HepG2 (cell line): ENCODE measurements around the gene AKAP8. TPM values are rescaled to one million over a fixed set of nuclear protein-coding genes. Genes with fewer than 3 reads are reported as not detected.

Experiments used
- ATAC-seq: fragments of 200-7000 bp; cut with Tn5 transposase; 3 replicates; pipeline ENCODE4 v1.9.1; 2020; ENCODE audit warnings: mild to moderate bottlenecking, moderate library complexity
- BruUV-seq: library from RNA; stranded (reverse); fragments of 400-500 nt; replicated peaks from 2 replicates; lab custom pipeline; 2021; lab: Mats Ljungman, UMichigan
- CTCF ChIA-PET: fragments of 300-600 bp; formaldehyde crosslinking; extraction: SDS; loops from one replicate; lab custom pipeline; 2021; ENCODE audit warnings: low total read pairs, inconsistent platforms, low intra/inter-chr PET ratio; lab: Yijun Ruan, JAX
- POLR2A ChIA-PET: fragments of 350-600 bp; sonication (Branson Sonifier 250); formaldehyde crosslinking; loops from one replicate; lab custom pipeline; 2020; ENCODE audit warnings: antibody characterized with exemption, inconsistent platforms; lab: Yijun Ruan, JAX
- DNase-seq: peaks from one replicate; pipeline ENCODE4 v3.0.0-alpha.2; 2015; ENCODE audit warnings: low spot score
- FAIRE-seq: peaks from 3 replicates; lab custom pipeline; 2011; peaks lifted over from hg19 to GRCh38; lab: Jason Lieb, UNC
- H2AFZ ChIP-seq: one replicate; pipeline ENCODE4 v1.6.1; 2011; ENCODE audit warnings: low read length, inconsistent platforms
- H3K27ac ChIP-seq: fragments of 300-600 bp; 3 replicates; pipeline ENCODE4 v1.8.0; 2011; ENCODE audit warnings: mixed run types, mild to moderate bottlenecking, mixed read lengths, low read length, inconsistent platforms; ENCODE audit not compliant: insufficient read depth; ENCODE audit errors: extremely low read length
- H3K27me3 ChIP-seq, 2 experiments: fragments of 200-600 bp in 1 of 2; 2 replicates in 1 of 2; 3 replicates in 1 of 2; pipeline versions ENCODE4 v1.6.0 to v1.8.0; 2011; ENCODE audit warnings: low read length in 2 of 2, mild to moderate bottlenecking in 2 of 2, moderate library complexity in 2 of 2, inconsistent platforms in 1 of 2; ENCODE audit not compliant: insufficient read depth in 2 of 2, control insufficient read depth in 1 of 2
- H3K36me3 ChIP-seq, 2 experiments: fragments of 200-600 bp in 1 of 2; replicated peaks in 1 of 2; 2 replicates in 1 of 2; 3 replicates in 1 of 2; pipeline versions ENCODE4 v1.5.1 to v1.8.0; 2011; ENCODE audit warnings: low read length in 2 of 2, inconsistent platforms in 1 of 2; ENCODE audit not compliant: insufficient read depth in 2 of 2, control insufficient read depth in 1 of 2
- H3K4me1 ChIP-seq: 2 replicates; pipeline ENCODE4 v1.5.1; 2012; ENCODE audit warnings: low read length, inconsistent platforms; ENCODE audit not compliant: insufficient read depth
- H3K4me2 ChIP-seq: 2 replicates; pipeline ENCODE4 v1.6.0; 2011; ENCODE audit warnings: low read depth, low read length, inconsistent platforms
- H3K4me3 ChIP-seq, 3 experiments: fragments of 200-600 bp in 1 of 3; sonication (generic), shearing (Covaris generic) in 1 of 3; replicated peaks in 1 of 3; 2 replicates each; pipeline ENCODE4 v1.5.1; 2011 to 2016; ENCODE audit warnings: low read length in 3 of 3, inconsistent platforms in 2 of 3, low read depth in 2 of 3, mild to moderate bottlenecking in 2 of 3, control low read depth in 1 of 3, mixed read lengths in 1 of 3; ENCODE audit not compliant: insufficient read depth in 1 of 3
- H3K79me2 ChIP-seq: one replicate; pipeline ENCODE4 v1.6.1; 2011; ENCODE audit warnings: low read length, inconsistent platforms; ENCODE audit not compliant: insufficient read depth
- H3K9ac ChIP-seq: 2 replicates; pipeline ENCODE4 v1.6.0; 2011; ENCODE audit warnings: mild to moderate bottlenecking, low read depth, low read length, inconsistent platforms; ENCODE audit not compliant: insufficient read depth
- H3K9me3 ChIP-seq: 2 replicates; pipeline ENCODE4 v1.5.1; 2012; ENCODE audit warnings: mild to moderate bottlenecking, low read length
- H4K20me1 ChIP-seq: 2 replicates; pipeline ENCODE4 v1.6.0; 2011; ENCODE audit warnings: inconsistent platforms, mild to moderate bottlenecking, low read length, moderate library complexity; ENCODE audit not compliant: insufficient read depth
- ATF7-NPFF ChIP-seq: sonication (generic); formaldehyde crosslinking; IDR thresholded peaks from 2 replicates; pipeline ENCODE4 v1.8.1; 2023; ENCODE audit warnings: mild to moderate bottlenecking, low read depth, missing genetic modification reagents, moderate library complexity
- KDM2A ChIP-seq: sonication (generic); formaldehyde crosslinking; IDR thresholded peaks from 2 replicates; pipeline ENCODE4 v1.4.0; 2020; ENCODE audit warnings: low read depth, missing genetic modification reagents, borderline replicate concordance
- MTF1 ChIP-seq: sonication (generic); formaldehyde crosslinking; IDR thresholded peaks from 2 replicates; pipeline ENCODE4 v1.5.0; 2020; ENCODE audit warnings: missing genetic modification reagents
- RELA ChIP-seq: sonication (generic); formaldehyde crosslinking; IDR thresholded peaks from 2 replicates; pipeline ENCODE4 v1.4.0; 2020; ENCODE audit warnings: missing genetic modification reagents
- TCF12 ChIP-seq, 2 experiments: fragments of 450-650 bp in 1 of 2; sonication (generic) in 1 of 2; formaldehyde crosslinking in 1 of 2; IDR thresholded peaks; 2 replicates each; pipeline versions ENCODE4 v1.6.1 to v1.8.0; 2017 to 2022; ENCODE audit warnings: antibody characterized with exemption in 1 of 2, mild to moderate bottlenecking in 1 of 2, missing genetic modification reagents in 1 of 2, moderate library complexity in 1 of 2
- TERF1 ChIP-seq: sonication (generic); formaldehyde crosslinking; IDR thresholded peaks from 2 replicates; pipeline ENCODE4 v1.8.0; 2022; ENCODE audit warnings: mild to moderate bottlenecking, missing genetic modification reagents, moderate library complexity
- TRIM24 ChIP-seq: sonication (generic); formaldehyde crosslinking; IDR thresholded peaks from 2 replicates; pipeline ENCODE4 v1.8.0; 2022; ENCODE audit warnings: mild to moderate bottlenecking, missing genetic modification reagents
- WGBS: methylation state at CpG from one replicate; pipeline ENCODE4 v1.1.6; 2017; ENCODE audit warnings: low lambda C conversion rate; 5-methylcytosine and 5-hydroxymethylcytosine counted together
- in situ Hi-C: cut with HindIII; loops from 2 replicates; pipeline ENCODE4 v1.10.0; 2017; ENCODE audit warnings: low pct_unique_long_range_greater_than_20kb; ENCODE audit not compliant: extremely low pct_ligation_motif_present
- intact Hi-C: fragments of 100-400 bp; cut with micrococcal nuclease; formaldehyde crosslinking; loops from one replicate; pipeline ENCODE4 v1.10.0; 2022; ENCODE audit not compliant: unreplicated experiment
- polyA plus RNA-seq, 8 experiments: library from polyadenylated mRNA; depleted of rRNA in 3 of 8; stranded (reverse) in 7 of 8; unstranded in 1 of 8; fragments of >200 nt; fragmentation: Illumina TruSeq in 4 of 8; extraction: Trizol in 4 of 8; gene quantifications; 2 replicates each; pipeline versions ENCODE4 v1.2.1 to v1.2.3, GENCODE V29; 2011 to 2016; ENCODE audit warnings: low read depth in 4 of 8, missing spikeins in 1 of 8, mixed read lengths in 1 of 8; ENCODE audit not compliant: insufficient read depth in 1 of 8
- total RNA-seq, 5 experiments: library from RNA; depleted of rRNA; stranded (reverse); fragments of >200 nt; fragmentation: Illumina TruSeq; extraction: Trizol; gene quantifications; 2 replicates each; pipeline ENCODE4 v1.2.3, GENCODE V29; 2016; ENCODE audit warnings: low read depth in 1 of 5
- TF ChIP-seq, protein P1 (sequence below), 2 experiments: fragments of 450-650 bp in 1 of 2; sonication (generic) in 1 of 2; formaldehyde crosslinking in 1 of 2; IDR thresholded peaks; 2 replicates each; pipeline versions ENCODE4 v1.6.1 to v1.8.0; 2016 to 2022; ENCODE audit warnings: antibody characterized with exemption in 1 of 2, mild to moderate bottlenecking in 1 of 2, missing genetic modification reagents in 1 of 2

AKAP8 gene
- total and polyA plus RNA-seq, 2 of the 13 experiments (the other 11 are each of a cell fraction or from before 2014, with no cell fraction given), result 15.9 to 22.1 TPM

GRCh38 chr19:15307169-15307568 lies 72.4 kb downstream of the AKAP8 start:
- intact Hi-C loops, result no loop called here
- peaks cover 86% of the 10 kb centered on the region for H4K20me1 ChIP-seq
- H3K4me3 ChIP-seq, result no peak overlapping the region
- in situ Hi-C loops, result no loop called here
- no peak overlapping the region for H2AFZ ChIP-seq
- FAIRE-seq (no peak), DNase-seq (no peak), ATAC-seq (no peak)
- ChIA-PET POLR2A (no interaction called here), CTCF (no interaction called here)
- no peak overlapping the region for H3K27ac ChIP-seq
- no peaks in the 10 kb centered on the region for H3K9me3 ChIP-seq
- no CpG with 5 or more reads among the region's 2 CpGs for WGBS
- H3K9ac ChIP-seq, result no peak overlapping the region
- no peaks in the 10 kb centered on the region; a peak in 1 of 5 replicates for H3K36me3 ChIP-seq
- H3K79me2 ChIP-seq, result peaks cover 92% of the 10 kb centered on the region
- H3K4me2 ChIP-seq, result no peak overlapping the region
- peaks cover 91% of the 10 kb centered on the region for H3K4me1 ChIP-seq
- BruUV-seq, result no TSS peak
- H3K27me3 ChIP-seq, result no peaks in the 10 kb centered on the region
- TF ChIP-seq MTF1 (CRISPR knock-in tag), result no peak
- TF ChIP-seq TCF12 (IDR thresholded peaks at IDR 0.05), result no peak
- no peak for TF ChIP-seq TCF12 (CRISPR knock-in tag; IDR thresholded peaks at IDR 0.05)
- no peak for TF ChIP-seq ATF7-NPFF (CRISPR knock-in tag)
- no peak for TF ChIP-seq TRIM24 (CRISPR knock-in tag)
- TF ChIP-seq, protein P1, sequence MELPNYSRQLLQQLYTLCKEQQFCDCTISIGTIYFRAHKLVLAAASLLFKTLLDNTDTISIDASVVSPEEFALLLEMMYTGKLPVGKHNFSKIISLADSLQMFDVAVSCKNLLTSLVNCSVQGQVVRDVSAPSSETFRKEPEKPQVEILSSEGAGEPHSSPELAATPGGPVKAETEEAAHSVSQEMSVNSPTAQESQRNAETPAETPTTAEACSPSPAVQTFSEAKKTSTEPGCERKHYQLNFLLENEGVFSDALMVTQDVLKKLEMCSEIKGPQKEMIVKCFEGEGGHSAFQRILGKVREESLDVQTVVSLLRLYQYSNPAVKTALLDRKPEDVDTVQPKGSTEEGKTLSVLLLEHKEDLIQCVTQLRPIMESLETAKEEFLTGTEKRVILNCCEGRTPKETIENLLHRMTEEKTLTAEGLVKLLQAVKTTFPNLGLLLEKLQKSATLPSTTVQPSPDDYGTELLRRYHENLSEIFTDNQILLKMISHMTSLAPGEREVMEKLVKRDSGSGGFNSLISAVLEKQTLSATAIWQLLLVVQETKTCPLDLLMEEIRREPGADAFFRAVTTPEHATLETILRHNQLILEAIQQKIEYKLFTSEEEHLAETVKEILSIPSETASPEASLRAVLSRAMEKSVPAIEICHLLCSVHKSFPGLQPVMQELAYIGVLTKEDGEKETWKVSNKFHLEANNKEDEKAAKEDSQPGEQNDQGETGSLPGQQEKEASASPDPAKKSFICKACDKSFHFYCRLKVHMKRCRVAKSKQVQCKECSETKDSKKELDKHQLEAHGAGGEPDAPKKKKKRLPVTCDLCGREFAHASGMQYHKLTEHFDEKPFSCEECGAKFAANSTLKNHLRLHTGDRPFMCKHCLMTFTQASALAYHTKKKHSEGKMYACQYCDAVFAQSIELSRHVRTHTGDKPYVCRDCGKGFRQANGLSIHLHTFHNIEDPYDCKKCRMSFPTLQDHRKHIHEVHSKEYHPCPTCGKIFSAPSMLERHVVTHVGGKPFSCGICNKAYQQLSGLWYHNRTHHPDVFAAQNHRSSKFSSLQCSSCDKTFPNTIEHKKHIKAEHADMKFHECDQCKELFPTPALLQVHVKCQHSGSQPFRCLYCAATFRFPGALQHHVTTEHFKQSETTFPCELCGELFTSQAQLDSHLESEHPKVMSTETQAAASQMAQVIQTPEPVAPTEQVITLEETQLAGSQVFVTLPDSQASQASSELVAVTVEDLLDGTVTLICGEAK (IDR thresholded peaks at IDR 0.05), result no peak
- TF ChIP-seq, protein P1 (CRISPR knock-in tag; IDR thresholded peaks at IDR 0.05), result no peak
- no peak for TF ChIP-seq RELA (CRISPR knock-in tag)
- TF ChIP-seq KDM2A, result no peak
- no peak for TF ChIP-seq TERF1 (CRISPR knock-in tag)
